Lower lobe of right lung (tissue), 2 donors: ENCODE results near the gene PMIS2. TPM values are rescaled to one million over a fixed set of nuclear protein-coding genes. Genes with fewer than 3 reads are reported as not detected.

Experiments
- ATAC-seq, 2 donors: fragments of 200-7000 bp; cut with Tn5 transposase; one replicate each; pipeline ENCODE4 v1.9.1; 2020 to 2022; ENCODE audit warnings: mild to moderate bottlenecking in 2 of 2, moderate library complexity in 2 of 2
- DNase-seq: peaks from one replicate; pipeline ENCODE4 v3.0.0-alpha.2; 2020
- H3K27ac ChIP-seq: fragments of 200-600 bp; one replicate; pipeline ENCODE4 v1.8.0; 2022
- H3K27me3 ChIP-seq: fragments of 200-600 bp; one replicate; pipeline ENCODE4 v1.8.0; 2022; ENCODE audit warnings: low read depth
- H3K36me3 ChIP-seq: fragments of 200-600 bp; one replicate; pipeline ENCODE4 v1.8.0; 2022; ENCODE audit warnings: mild to moderate bottlenecking
- H3K4me1 ChIP-seq: fragments of 200-600 bp; one replicate; pipeline ENCODE4 v1.8.0; 2022
- H3K4me3 ChIP-seq: fragments of 200-600 bp; one replicate; pipeline ENCODE4 v1.8.0; 2022; ENCODE audit warnings: mild to moderate bottlenecking
- H3K9me3 ChIP-seq: fragments of 200-600 bp; one replicate; pipeline ENCODE4 v1.8.0; 2022
- intact Hi-C: fragments of 100-400 bp; cut with DNase I; formaldehyde crosslinking; loops from one replicate; pipeline ENCODE4 v1.11.0; 2022
- total RNA-seq: library from RNA; stranded (reverse); fragmentation: NEBNext Ultra II Directional; extraction: Animal tissue kit (Norgen Biotek cat#: 25700); gene quantifications from one replicate; pipeline ENCODE4 v1.2.1, GENCODE V29; 2021
- TF ChIP-seq, protein P1 (sequence below): fragments of 200-600 bp; IDR thresholded peaks from one replicate; pipeline ENCODE4 v1.8.0; 2022; ENCODE audit warnings: antibody characterized with exemption, mild to moderate bottlenecking
- donor health status: DM: no; HTN: yes; CAD: no; lungs with severe emphysema.

PMIS2 gene
- total RNA-seq, 1 donor from 2014 or later: not detected

GRCh38 chr19:35609851-35610353 is 23.9 kb downstream of the PMIS2 start:
- Histone ChIP-seq H3K27ac (no peak overlapping the region), H3K4me1 (peaks cover 14% of the 10 kb centered on the region), H3K9me3 (peaks cover 6% of the 10 kb centered on the region), H3K4me3 (no peak overlapping the region), H3K36me3 (no peaks in the 10 kb centered on the region), H3K27me3 (no peaks in the 10 kb centered on the region)
- intact Hi-C loops: no loop called here
- TF ChIP-seq, protein P1, sequence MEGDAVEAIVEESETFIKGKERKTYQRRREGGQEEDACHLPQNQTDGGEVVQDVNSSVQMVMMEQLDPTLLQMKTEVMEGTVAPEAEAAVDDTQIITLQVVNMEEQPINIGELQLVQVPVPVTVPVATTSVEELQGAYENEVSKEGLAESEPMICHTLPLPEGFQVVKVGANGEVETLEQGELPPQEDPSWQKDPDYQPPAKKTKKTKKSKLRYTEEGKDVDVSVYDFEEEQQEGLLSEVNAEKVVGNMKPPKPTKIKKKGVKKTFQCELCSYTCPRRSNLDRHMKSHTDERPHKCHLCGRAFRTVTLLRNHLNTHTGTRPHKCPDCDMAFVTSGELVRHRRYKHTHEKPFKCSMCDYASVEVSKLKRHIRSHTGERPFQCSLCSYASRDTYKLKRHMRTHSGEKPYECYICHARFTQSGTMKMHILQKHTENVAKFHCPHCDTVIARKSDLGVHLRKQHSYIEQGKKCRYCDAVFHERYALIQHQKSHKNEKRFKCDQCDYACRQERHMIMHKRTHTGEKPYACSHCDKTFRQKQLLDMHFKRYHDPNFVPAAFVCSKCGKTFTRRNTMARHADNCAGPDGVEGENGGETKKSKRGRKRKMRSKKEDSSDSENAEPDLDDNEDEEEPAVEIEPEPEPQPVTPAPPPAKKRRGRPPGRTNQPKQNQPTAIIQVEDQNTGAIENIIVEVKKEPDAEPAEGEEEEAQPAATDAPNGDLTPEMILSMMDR: no peak
- ATAC-seq (peak in 1 of 2 donors; percentile 8), DNase-seq (no peak)

DNA sequence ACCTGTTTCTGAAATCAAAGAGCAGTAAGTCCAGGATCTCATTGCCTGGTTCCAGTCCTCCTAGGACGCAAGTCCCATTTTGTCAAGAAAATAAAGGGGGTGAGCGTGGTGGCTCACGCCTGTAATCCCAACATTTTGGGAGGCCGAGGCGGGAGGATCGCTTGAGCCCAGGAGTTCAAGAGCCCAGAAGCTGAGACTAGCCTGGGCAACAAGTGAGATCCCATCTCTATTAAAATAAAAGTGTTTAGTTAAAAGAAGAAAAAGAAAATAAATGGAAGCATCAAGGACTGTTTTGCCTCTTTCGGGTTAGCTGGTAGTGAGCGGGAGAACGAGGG is 26.2 kb downstream of the PMIS2 start:
- Histone ChIP-seq H3K4me1 (peaks cover 14% of the 10 kb centered on the region), H3K27me3 (no peaks in the 10 kb centered on the region), H3K36me3 (peaks cover 4% of the 10 kb centered on the region), H3K9me3 (peaks cover 5% of the 10 kb centered on the region), H3K27ac (peak overlapping the region; percentile 83), H3K4me3 (peak overlapping the region; percentile 91)
- ATAC-seq (no peak), DNase-seq (no peak)
- intact Hi-C loops: no loop called here
- TF ChIP-seq, protein P1: no peak

GRCh38 chr19:35612559-35613321 is 26.8 kb downstream of the PMIS2 start, which contains the start of gene HAUS5:
TSS of gene HAUS5 (plus strand) at chr19:35612735. CDS start at chr19:35612795, 60 bp downstream.
- Histone ChIP-seq H3K27ac (peak within 1 kb of the TSS; percentile 83), H3K9me3 (no peaks in the 10 kb centered on the region), H3K36me3 (peaks cover 8% of the 10 kb centered on the region), H3K4me3 (peak within 1 kb of the TSS; percentile 91), H3K4me1 (peaks cover 14% of the 10 kb centered on the region), H3K27me3 (no peaks in the 10 kb centered on the region)
- intact Hi-C loops: no loop called here
- TF ChIP-seq, protein P1: peak; percentile 9
- DNase-seq (peak; percentile 95), ATAC-seq (peak; percentile 94 to 98)

DNA sequence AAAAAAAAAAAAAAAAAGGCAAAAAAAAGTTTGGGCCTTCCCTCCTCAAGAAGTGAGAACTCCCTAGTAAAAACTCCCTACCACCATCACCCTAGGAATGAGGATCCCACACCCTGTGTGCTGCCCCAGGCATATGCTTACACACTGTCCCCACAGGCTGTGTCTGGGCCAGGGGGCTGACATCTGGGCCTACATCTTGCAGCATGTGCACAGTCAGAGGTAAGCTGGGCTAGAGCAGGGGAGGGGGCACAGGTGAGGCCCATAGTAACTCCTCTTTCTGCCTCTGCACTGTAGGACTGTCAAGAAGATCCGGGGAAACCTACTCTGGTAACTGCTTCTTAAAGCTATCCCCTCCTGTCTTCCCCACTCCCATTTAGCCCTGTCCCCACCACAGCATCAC is 27.6 kb downstream of the PMIS2 start:
- DNase-seq (no peak), ATAC-seq (no peak)
- Histone ChIP-seq H3K27me3 (no peaks in the 10 kb centered on the region), H3K4me3 (no peak overlapping the region), H3K27ac (no peak overlapping the region), H3K36me3 (peaks cover 9% of the 10 kb centered on the region), H3K4me1 (peaks cover 14% of the 10 kb centered on the region), H3K9me3 (no peaks in the 10 kb centered on the region)
- intact Hi-C loops: no loop called here
- TF ChIP-seq, protein P1: no peak

GRCh38 chr19:35615036-35615435 is 29.1 kb downstream of the PMIS2 start:
- intact Hi-C loops: no loop called here
- Histone ChIP-seq H3K4me1 (peaks cover 14% of the 10 kb centered on the region), H3K27ac (no peak overlapping the region), H3K9me3 (no peaks in the 10 kb centered on the region), H3K27me3 (no peaks in the 10 kb centered on the region), H3K4me3 (no peak overlapping the region), H3K36me3 (peaks cover 10% of the 10 kb centered on the region)
- DNase-seq: no peak
- TF ChIP-seq, protein P1: no peak
- no peak for ATAC-seq
